Karpas-422 (cell line): ENCODE measurements around the gene CCDC80. TPM values are rescaled to one million over a fixed set of nuclear protein-coding genes. Genes with fewer than 3 reads are reported as not detected.

Experiments used
- DNase-seq: peaks from one replicate; pipeline ENCODE4 v3.0.0-alpha.2; 2015
- H2AFZ ChIP-seq: fragments of 200-600 bp; sonication (generic); 2 replicates; pipeline ENCODE4 v1.6.1; 2014; ENCODE audit warnings: antibody characterized with exemption, low read length, mixed read lengths
- H3K27ac ChIP-seq: fragments of 200-600 bp; sonication (generic); 2 replicates; pipeline ENCODE4 v1.5.1; 2014; ENCODE audit warnings: mild to moderate bottlenecking, low read length, moderate library complexity
- H3K27me3 ChIP-seq: fragments of 200-600 bp; sonication (generic); 2 replicates; pipeline ENCODE4 v1.6.1; 2014; ENCODE audit warnings: low read length, mixed read lengths
- H3K36me3 ChIP-seq: fragments of 200-600 bp; sonication (generic); 2 replicates; pipeline ENCODE4 v1.6.1; 2014; ENCODE audit warnings: low read length, mixed read lengths; ENCODE audit not compliant: insufficient read depth
- H3K4me1 ChIP-seq: fragments of 200-600 bp; sonication (generic); 2 replicates; pipeline ENCODE4 v1.6.1; 2014; ENCODE audit warnings: mild to moderate bottlenecking, low read length, mixed read lengths
- H3K4me2 ChIP-seq: fragments of 200-600 bp; sonication (generic); 2 replicates; pipeline ENCODE4 v1.6.1; 2014; ENCODE audit warnings: low read length, low read depth, mild to moderate bottlenecking; ENCODE audit not compliant: poor library complexity, severe bottlenecking
- H3K4me3 ChIP-seq: fragments of 200-600 bp; sonication (generic); 2 replicates; pipeline ENCODE4 v1.5.1; 2014; ENCODE audit warnings: mild to moderate bottlenecking, antibody characterized with exemption, low read length, mixed read lengths
- H3K79me2 ChIP-seq: fragments of 200-600 bp; sonication (generic); 2 replicates; pipeline ENCODE4 v1.6.1; 2014; ENCODE audit warnings: mild to moderate bottlenecking, low read length, mixed read lengths
- H3K9ac ChIP-seq: fragments of 200-600 bp; sonication (generic); 2 replicates; pipeline ENCODE4 v1.6.0; 2014; ENCODE audit warnings: low read length
- H3K9me2 ChIP-seq: fragments of 200-600 bp; sonication (generic), shearing (Covaris generic); replicated peaks from 2 replicates; pipeline ENCODE4 v1.6.0; 2014; ENCODE audit warnings: mild to moderate bottlenecking, low read length, moderate library complexity; ENCODE audit not compliant: insufficient read depth
- H3K9me3 ChIP-seq: fragments of 300-700, 200-600 bp; sonication (generic); 2 replicates; pipeline ENCODE4 v1.6.1; 2014; ENCODE audit warnings: low read length, mixed read lengths
- H4K20me1 ChIP-seq: fragments of 200-600 bp; sonication (generic); 2 replicates; pipeline ENCODE4 v1.6.1; 2014; ENCODE audit warnings: mild to moderate bottlenecking, antibody characterized with exemption, low read length, low read depth; ENCODE audit not compliant: insufficient read depth
- total RNA-seq: library from RNA; depleted of rRNA; stranded (reverse); fragments of >200 nt; shearing (Covaris generic); gene quantifications from 2 replicates; pipeline ENCODE4 v1.2.3, GENCODE V29; 2014; ENCODE audit warnings: low replicate concordance

Gene CCDC80
- total RNA-seq, 1 experiment from 2014 or later, result not detected

DNA sequence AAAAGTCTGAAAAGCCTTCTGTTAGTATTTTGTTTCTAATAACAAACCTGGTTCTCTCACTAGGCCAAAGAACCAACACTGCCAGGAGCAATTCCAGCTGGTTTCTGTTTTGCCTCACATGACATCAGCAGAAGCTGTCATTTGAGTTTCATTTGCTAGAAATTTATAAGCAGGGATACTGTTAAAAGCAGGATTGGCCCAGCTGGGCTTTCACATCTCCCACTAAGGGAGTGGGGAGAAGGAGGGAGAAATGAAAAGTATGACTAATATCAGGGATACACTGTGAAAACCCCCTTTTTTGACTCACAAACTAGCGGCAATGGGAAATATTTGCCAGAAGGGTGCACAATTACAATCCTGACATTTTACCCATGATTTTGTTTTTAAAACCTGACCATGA, 5.3 kb downstream of the CCDC80 start:
- H3K4me3 ChIP-seq, result no peak overlapping the region
- no peaks in the 10 kb centered on the region for H3K9me2 ChIP-seq
- H3K9me3 ChIP-seq, result no peaks in the 10 kb centered on the region
- H3K4me1 ChIP-seq, result no peaks in the 10 kb centered on the region
- H4K20me1 ChIP-seq, result no peaks in the 10 kb centered on the region
- no peak overlapping the region for H2AFZ ChIP-seq
- DNase-seq, result no peak
- no peaks in the 10 kb centered on the region for H3K36me3 ChIP-seq
- no peaks in the 10 kb centered on the region for H3K79me2 ChIP-seq
- no peaks in the 10 kb centered on the region for H3K27me3 ChIP-seq
- H3K4me2 ChIP-seq, result no peak overlapping the region
- H3K27ac ChIP-seq, result no peak overlapping the region
- no peak overlapping the region for H3K9ac ChIP-seq

DNA sequence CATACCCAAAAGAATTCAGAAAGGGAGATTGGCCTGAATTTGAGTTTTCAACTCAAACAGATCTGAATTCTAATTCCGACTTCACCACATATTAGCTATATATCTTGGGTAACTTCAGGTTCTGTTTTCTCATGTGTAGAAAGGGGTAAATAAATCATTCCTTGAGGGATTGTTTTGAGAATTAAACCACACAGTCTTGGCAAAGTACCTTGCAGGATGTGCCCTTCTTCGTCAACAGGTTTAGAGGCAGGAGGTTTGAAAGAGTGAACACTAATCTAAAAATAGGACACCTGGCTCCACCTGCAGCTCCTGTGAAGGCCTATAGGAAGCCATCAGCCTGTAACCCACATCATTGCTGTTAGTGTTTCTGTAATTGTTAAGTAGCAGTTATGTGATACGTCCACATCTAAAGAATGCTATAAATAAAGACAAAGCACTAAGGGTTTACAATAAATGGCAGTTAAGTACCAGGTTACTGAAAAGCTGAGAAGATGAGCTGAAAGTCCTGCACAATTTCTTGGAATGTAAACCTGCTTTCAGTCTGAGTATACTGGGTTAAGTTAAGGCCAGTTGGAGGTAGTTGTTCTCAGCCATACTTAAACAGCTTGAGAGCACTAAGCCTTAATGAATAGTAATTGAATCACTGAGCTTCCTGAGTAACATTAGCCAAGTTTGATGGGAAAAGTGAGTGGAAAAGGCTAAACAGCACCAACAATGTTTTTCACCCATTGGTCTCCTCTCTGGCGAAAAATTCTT, 6.0 kb downstream of the CCDC80 start:
- Histone ChIP-seq H3K4me2 (no peak overlapping the region), H3K9ac (no peak overlapping the region), H3K4me3 (no peak overlapping the region), H3K4me1 (no peaks in the 10 kb centered on the region), H3K9me2 (no peaks in the 10 kb centered on the region), H3K36me3 (no peaks in the 10 kb centered on the region), H3K79me2 (no peaks in the 10 kb centered on the region), H3K9me3 (no peaks in the 10 kb centered on the region), H3K27ac (no peak overlapping the region), H4K20me1 (no peaks in the 10 kb centered on the region), H2AFZ (no peak overlapping the region), H3K27me3 (no peaks in the 10 kb centered on the region)
- DNase-seq, result no peak

DNA sequence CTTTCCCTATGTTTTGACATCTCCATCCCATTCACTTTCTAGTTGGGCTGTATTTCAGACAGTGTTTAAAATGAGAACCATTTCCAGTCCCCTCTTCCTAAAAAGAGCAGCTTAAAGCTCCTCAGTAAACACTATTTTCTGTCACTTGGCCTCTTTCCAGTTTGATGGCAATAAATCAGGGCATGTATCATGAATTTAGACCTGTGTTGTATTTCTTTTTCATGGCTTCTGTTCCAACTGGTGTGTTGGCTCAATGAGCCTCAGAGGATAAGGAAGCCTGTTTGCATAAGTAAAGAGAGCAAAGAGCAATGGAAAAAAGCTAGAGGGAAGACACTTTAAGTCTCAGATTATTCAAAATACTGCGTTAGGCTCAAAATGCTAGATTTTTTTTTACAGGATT, 7.2 kb downstream of the CCDC80 start:
- Histone ChIP-seq H4K20me1 (no peaks in the 10 kb centered on the region), H3K9me2 (no peaks in the 10 kb centered on the region), H3K36me3 (no peaks in the 10 kb centered on the region), H2AFZ (no peak overlapping the region), H3K9me3 (no peaks in the 10 kb centered on the region), H3K4me1 (no peaks in the 10 kb centered on the region), H3K9ac (no peak overlapping the region), H3K79me2 (no peaks in the 10 kb centered on the region), H3K4me2 (no peak overlapping the region), H3K4me3 (no peak overlapping the region), H3K27ac (no peak overlapping the region), H3K27me3 (no peaks in the 10 kb centered on the region)
- DNase-seq, result no peak

DNA sequence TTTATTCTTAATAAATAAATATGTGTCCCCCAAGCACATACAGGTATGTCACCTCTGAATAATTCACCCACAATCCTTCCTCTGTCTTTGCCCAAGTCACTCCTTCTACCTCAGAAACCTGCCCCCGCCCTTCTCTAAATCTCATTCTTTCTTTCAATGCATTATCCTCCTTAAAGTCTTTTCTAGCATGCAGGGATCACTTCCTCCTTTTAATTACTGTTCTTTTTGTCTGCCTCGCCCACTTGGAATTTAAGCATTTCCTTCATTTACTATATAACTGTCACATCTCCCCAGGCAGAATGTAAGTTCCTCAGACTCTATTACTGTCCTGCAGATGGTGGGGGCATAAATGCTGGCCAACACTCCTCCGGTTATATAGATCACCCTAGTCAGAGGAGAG, 7.8 kb downstream of the CCDC80 start:
- no peaks in the 10 kb centered on the region for H3K36me3 ChIP-seq
- no peaks in the 10 kb centered on the region for H3K4me1 ChIP-seq
- H3K9ac ChIP-seq, result no peak overlapping the region
- no peaks in the 10 kb centered on the region for H3K79me2 ChIP-seq
- H2AFZ ChIP-seq, result no peak overlapping the region
- H4K20me1 ChIP-seq, result no peaks in the 10 kb centered on the region
- no peaks in the 10 kb centered on the region for H3K9me2 ChIP-seq
- H3K27ac ChIP-seq, result no peak overlapping the region
- no peaks in the 10 kb centered on the region for H3K9me3 ChIP-seq
- H3K4me2 ChIP-seq, result no peak overlapping the region
- no peaks in the 10 kb centered on the region for H3K27me3 ChIP-seq
- H3K4me3 ChIP-seq, result no peak overlapping the region
- DNase-seq, result no peak

DNA sequence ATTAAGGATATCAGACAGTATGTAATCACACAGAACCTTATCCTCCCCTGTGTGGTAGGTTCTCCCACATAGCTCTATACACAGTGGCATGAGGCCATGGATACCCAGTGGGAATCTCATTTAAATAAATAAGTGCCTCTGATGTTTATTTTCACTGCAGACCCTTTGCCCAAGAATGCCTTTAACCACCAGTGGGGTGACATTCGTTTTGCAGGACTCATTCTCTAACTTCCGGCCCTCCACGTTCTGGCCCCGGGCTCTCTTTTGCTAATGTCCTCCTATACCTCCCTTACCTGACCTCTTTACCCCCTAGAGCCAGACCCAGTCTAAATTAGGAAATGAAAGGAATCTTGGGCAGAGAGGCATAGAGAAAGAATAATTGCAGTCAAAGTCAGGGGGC, 8.3 kb downstream of the CCDC80 start:
- Histone ChIP-seq H3K36me3 (no peaks in the 10 kb centered on the region), H3K27me3 (no peaks in the 10 kb centered on the region), H3K9me3 (no peaks in the 10 kb centered on the region), H3K9ac (no peak overlapping the region), H3K4me3 (no peak overlapping the region), H2AFZ (no peak overlapping the region), H3K27ac (no peak overlapping the region), H3K9me2 (no peaks in the 10 kb centered on the region), H3K79me2 (no peaks in the 10 kb centered on the region), H3K4me2 (no peak overlapping the region), H4K20me1 (no peaks in the 10 kb centered on the region), H3K4me1 (no peaks in the 10 kb centered on the region)
- DNase-seq, result no peak

DNA sequence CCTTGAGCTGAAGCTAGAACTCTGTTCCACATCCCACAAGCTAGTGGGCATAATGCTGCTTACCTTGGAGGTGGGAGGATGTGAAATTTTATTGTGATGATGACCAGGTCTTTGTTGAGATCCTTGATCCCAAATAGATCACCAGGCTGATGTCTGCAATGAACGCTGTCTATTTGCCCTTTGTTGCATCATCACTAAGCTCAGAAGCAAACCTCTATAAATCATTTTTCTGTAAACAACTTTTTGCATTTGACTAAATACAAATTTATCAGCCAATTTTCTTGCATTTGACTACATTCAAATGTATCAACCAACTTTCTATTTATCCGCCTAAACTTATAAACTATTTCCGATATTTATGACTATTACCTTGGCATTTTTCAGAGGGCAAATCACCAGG, 9.7 kb downstream of the CCDC80 start:
- Histone ChIP-seq H3K9me2 (no peaks in the 10 kb centered on the region), H4K20me1 (no peaks in the 10 kb centered on the region)

DNA sequence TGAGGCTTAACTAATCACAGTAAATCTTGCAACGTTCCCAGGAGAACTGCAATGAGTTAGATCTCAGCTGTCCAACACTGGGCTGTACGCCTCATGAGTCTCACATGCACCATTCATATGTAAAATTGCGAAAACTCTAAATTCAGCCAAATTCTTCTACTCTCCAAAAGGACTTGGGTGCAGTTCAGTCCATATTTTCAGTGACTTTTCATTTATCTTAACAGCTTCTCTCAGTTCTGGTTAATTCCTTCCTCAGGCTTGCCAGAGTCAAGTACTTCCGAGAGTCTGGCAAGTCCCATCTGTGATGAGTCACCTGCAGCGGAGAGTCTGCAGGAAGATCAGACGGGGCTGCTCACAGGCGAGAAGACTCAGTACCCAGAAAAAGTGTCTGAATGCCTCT, 11.5 kb downstream of the CCDC80 start:
- H3K4me1 ChIP-seq, result no peaks in the 10 kb centered on the region
- no peak overlapping the region for H3K27ac ChIP-seq
- no peaks in the 10 kb centered on the region for H4K20me1 ChIP-seq
- no peak overlapping the region for H3K9ac ChIP-seq
- no peaks in the 10 kb centered on the region for H3K36me3 ChIP-seq
- DNase-seq, result no peak
- H2AFZ ChIP-seq, result no peak overlapping the region
- no peaks in the 10 kb centered on the region for H3K9me3 ChIP-seq
- no peaks in the 10 kb centered on the region for H3K27me3 ChIP-seq
- no peak overlapping the region for H3K4me3 ChIP-seq
- no peaks in the 10 kb centered on the region for H3K79me2 ChIP-seq
- H3K4me2 ChIP-seq, result no peak overlapping the region
- H3K9me2 ChIP-seq, result no peaks in the 10 kb centered on the region

More for the DNA sequence above, 9.7 kb downstream of the CCDC80 start:
- Histone ChIP-seq H3K9ac (no peak overlapping the region), H3K9me3 (no peaks in the 10 kb centered on the region), H2AFZ (no peak overlapping the region), H3K79me2 (no peaks in the 10 kb centered on the region), H3K4me2 (no peak overlapping the region), H3K4me1 (no peaks in the 10 kb centered on the region), H3K4me3 (no peak overlapping the region), H3K27me3 (no peaks in the 10 kb centered on the region), H3K36me3 (no peaks in the 10 kb centered on the region), H3K27ac (no peak overlapping the region)
- DNase-seq, result no peak

DNA sequence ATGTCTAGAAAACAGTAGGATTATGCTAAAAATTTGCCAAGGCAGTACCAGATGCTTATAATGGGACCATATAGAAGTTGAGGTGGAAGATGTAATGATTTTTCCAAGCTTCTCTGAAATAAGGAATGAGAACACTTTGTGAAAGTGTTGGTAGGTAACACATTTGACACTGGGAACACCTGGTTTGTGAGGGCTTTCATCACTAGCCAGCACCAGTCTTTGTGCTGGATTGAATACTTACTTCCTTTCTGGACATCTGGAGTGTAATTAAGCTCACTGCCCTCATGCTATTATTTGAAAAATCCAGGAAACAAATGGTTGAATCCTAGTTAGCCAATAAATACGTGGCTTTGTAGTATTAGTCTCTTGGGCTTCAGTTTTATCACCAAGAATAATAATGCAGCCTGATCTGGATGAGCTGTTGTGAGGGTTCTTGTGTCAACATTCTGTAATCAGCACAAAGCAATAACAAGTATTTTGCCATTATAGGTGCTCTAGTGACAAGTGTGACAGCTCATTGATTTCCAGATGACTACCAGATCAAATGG, 12.9 kb downstream of the CCDC80 start:
- H4K20me1 ChIP-seq, result no peaks in the 10 kb centered on the region
- no peaks in the 10 kb centered on the region for H3K79me2 ChIP-seq
- no peak overlapping the region for H3K27ac ChIP-seq
- no peaks in the 10 kb centered on the region for H3K27me3 ChIP-seq
- no peak overlapping the region for H3K4me2 ChIP-seq
- no peak for DNase-seq
- H3K9ac ChIP-seq, result no peak overlapping the region
- no peaks in the 10 kb centered on the region for H3K36me3 ChIP-seq
- H3K9me2 ChIP-seq, result no peaks in the 10 kb centered on the region
- no peaks in the 10 kb centered on the region for H3K9me3 ChIP-seq
- no peaks in the 10 kb centered on the region for H3K4me1 ChIP-seq
- H3K4me3 ChIP-seq, result no peak overlapping the region
- H2AFZ ChIP-seq, result no peak overlapping the region
